HepG2 (cell line): ENCODE measurements around the gene STPG4. TPM values are rescaled to one million over a fixed set of nuclear protein-coding genes. Genes with fewer than 3 reads are reported as not detected.
A peak's percentile ranks its signal among the peaks of the same experiment; 100 is the strongest.

Experiments
- CENPBD1 ChIP-seq: sonication (generic); formaldehyde crosslinking; IDR thresholded peaks from 2 replicates; pipeline ENCODE4 v1.8.0; 2022; ENCODE audit warnings: missing genetic modification reagents, low read depth, mild to moderate bottlenecking, borderline replicate concordance
- FOXK1 ChIP-seq: sonication (generic); formaldehyde crosslinking; IDR thresholded peaks from 2 replicates; pipeline ENCODE4 v1.4.0; 2020; ENCODE audit warnings: low read depth, missing genetic modification reagents, borderline replicate concordance
- GMEB1 ChIP-seq: sonication (generic); formaldehyde crosslinking; IDR thresholded peaks from 2 replicates; pipeline ENCODE4 v1.5.1; 2020; ENCODE audit warnings: missing genetic modification reagents, mild to moderate bottlenecking, borderline replicate concordance
- KLF11 ChIP-seq: IDR thresholded peaks from 2 replicates; pipeline ENCODE4 v1.6.1; 2016; ENCODE audit warnings: missing compliant biosample characterization
- KMT2A ChIP-seq: sonication (generic); formaldehyde crosslinking; IDR thresholded peaks from 2 replicates; pipeline ENCODE4 v1.4.0; 2020; ENCODE audit warnings: missing genetic modification reagents
- NFRKB ChIP-seq: fragments of 450-650 bp; IDR thresholded peaks from 2 replicates; pipeline ENCODE4 v1.6.1; 2017
- REPIN1 ChIP-seq: sonication (generic); formaldehyde crosslinking; IDR thresholded peaks from 2 replicates; pipeline ENCODE4 v1.8.0; 2022; ENCODE audit warnings: missing genetic modification reagents, low read depth, mild to moderate bottlenecking, borderline replicate concordance
- SETDB1 ChIP-seq: sonication (generic); formaldehyde crosslinking; IDR thresholded peaks from 2 replicates; pipeline ENCODE4 v1.5.1; 2020; ENCODE audit warnings: missing genetic modification reagents, mild to moderate bottlenecking, borderline replicate concordance
- ZBTB1 ChIP-seq: sonication (generic); formaldehyde crosslinking; IDR thresholded peaks from 2 replicates; pipeline ENCODE4 v1.4.0; 2020; ENCODE audit warnings: missing genetic modification reagents, borderline replicate concordance
- ZKSCAN5 ChIP-seq: sonication (generic); formaldehyde crosslinking; IDR thresholded peaks from 2 replicates; pipeline ENCODE4 v1.5.1; 2020; ENCODE audit warnings: mild to moderate bottlenecking, missing genetic modification reagents
- ZNF230 ChIP-seq: sonication (generic); formaldehyde crosslinking; IDR thresholded peaks from 2 replicates; pipeline ENCODE4 v1.4.0; 2020; ENCODE audit warnings: mild to moderate bottlenecking, missing genetic modification reagents
- ZNF354B ChIP-seq: sonication (generic); formaldehyde crosslinking; IDR thresholded peaks from 2 replicates; pipeline ENCODE4 v1.8.0; 2022; ENCODE audit warnings: mild to moderate bottlenecking, missing genetic modification reagents
- polyA plus RNA-seq, 8 experiments: library from polyadenylated mRNA; depleted of rRNA in 3 of 8; stranded (reverse) in 7 of 8; unstranded in 1 of 8; fragments of >200 nt; fragmentation: Illumina TruSeq in 4 of 8; extraction: Trizol in 4 of 8; gene quantifications; 2 replicates each; pipeline versions ENCODE4 v1.2.1 to v1.2.3, GENCODE V29; 2011 to 2016; ENCODE audit warnings: low read depth in 4 of 8, missing spikeins in 1 of 8, mixed read lengths in 1 of 8; ENCODE audit not compliant: insufficient read depth in 1 of 8
- total RNA-seq, 5 experiments: library from RNA; depleted of rRNA; stranded (reverse); fragments of >200 nt; fragmentation: Illumina TruSeq; extraction: Trizol; gene quantifications; 2 replicates each; pipeline ENCODE4 v1.2.3, GENCODE V29; 2016; ENCODE audit warnings: low read depth in 1 of 5
- TF ChIP-seq, protein P1 (sequence below): sonication (generic); formaldehyde crosslinking; IDR thresholded peaks from 2 replicates; pipeline ENCODE4 v1.4.0; 2020; ENCODE audit warnings: missing genetic modification reagents
- TF ChIP-seq, protein P2 (sequence below): sonication (generic); formaldehyde crosslinking; IDR thresholded peaks from 2 replicates; pipeline ENCODE4 v1.4.0; 2020; ENCODE audit warnings: missing genetic modification reagents
- TF ChIP-seq, protein P3 (sequence below): IDR thresholded peaks from 2 replicates; pipeline ENCODE4 v1.6.1; 2016; ENCODE audit warnings: low read depth, missing genetic modification reagents, missing compliant biosample characterization
- TF ChIP-seq, protein P4 (sequence below), 2 experiments: fragments of 450-650 bp in 1 of 2; sonication (generic) in 1 of 2; formaldehyde crosslinking; IDR thresholded peaks; 2 replicates each; pipeline versions ENCODE4 v1.5.0 to v1.8.0; 2020 to 2022; ENCODE audit warnings: mild to moderate bottlenecking in 1 of 2, missing genetic modification reagents in 1 of 2

STPG4 gene
- total and polyA plus RNA-seq, 2 of the 13 experiments (the other 11 are each of a cell fraction or from before 2014, with no cell fraction given): 0.11 to 0.15 TPM

- TF ChIP-seq KMT2A (CRISPR knock-in tag): no peak
- no peak for TF ChIP-seq CENPBD1
- TF ChIP-seq ZBTB1: no peak
- TF ChIP-seq REPIN1 (CRISPR knock-in tag): peak; percentile 88
- TF ChIP-seq NFRKB: no peak
- TF ChIP-seq, protein P1, sequence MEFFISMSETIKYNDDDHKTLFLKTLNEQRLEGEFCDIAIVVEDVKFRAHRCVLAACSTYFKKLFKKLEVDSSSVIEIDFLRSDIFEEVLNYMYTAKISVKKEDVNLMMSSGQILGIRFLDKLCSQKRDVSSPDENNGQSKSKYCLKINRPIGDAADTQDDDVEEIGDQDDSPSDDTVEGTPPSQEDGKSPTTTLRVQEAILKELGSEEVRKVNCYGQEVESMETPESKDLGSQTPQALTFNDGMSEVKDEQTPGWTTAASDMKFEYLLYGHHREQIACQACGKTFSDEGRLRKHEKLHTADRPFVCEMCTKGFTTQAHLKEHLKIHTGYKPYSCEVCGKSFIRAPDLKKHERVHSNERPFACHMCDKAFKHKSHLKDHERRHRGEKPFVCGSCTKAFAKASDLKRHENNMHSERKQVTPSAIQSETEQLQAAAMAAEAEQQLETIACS (CRISPR knock-in tag): no peak
- TF ChIP-seq, protein P2, sequence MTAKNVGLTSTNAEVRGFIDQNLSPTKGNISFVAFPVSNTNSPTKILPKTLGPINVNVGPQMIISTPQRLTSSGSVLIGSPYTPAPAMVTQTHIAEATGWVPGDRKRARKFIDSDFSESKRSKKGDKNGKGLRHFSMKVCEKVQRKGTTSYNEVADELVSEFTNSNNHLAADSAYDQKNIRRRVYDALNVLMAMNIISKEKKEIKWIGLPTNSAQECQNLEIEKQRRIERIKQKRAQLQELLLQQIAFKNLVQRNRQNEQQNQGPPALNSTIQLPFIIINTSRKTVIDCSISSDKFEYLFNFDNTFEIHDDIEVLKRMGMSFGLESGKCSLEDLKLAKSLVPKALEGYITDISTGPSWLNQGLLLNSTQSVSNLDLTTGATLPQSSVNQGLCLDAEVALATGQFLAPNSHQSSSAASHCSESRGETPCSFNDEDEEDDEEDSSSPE (CRISPR knock-in tag): peak; percentile 42; the same call in 1 of the 2 replicates
- no peak for TF ChIP-seq GMEB1
- no peak for TF ChIP-seq ZKSCAN5 (CRISPR knock-in tag)
- TF ChIP-seq KLF11 (CRISPR knock-in tag): 0 out of 2 replicates have a peak, but pooled peaks have one; percentile 69
- TF ChIP-seq, protein P3, sequence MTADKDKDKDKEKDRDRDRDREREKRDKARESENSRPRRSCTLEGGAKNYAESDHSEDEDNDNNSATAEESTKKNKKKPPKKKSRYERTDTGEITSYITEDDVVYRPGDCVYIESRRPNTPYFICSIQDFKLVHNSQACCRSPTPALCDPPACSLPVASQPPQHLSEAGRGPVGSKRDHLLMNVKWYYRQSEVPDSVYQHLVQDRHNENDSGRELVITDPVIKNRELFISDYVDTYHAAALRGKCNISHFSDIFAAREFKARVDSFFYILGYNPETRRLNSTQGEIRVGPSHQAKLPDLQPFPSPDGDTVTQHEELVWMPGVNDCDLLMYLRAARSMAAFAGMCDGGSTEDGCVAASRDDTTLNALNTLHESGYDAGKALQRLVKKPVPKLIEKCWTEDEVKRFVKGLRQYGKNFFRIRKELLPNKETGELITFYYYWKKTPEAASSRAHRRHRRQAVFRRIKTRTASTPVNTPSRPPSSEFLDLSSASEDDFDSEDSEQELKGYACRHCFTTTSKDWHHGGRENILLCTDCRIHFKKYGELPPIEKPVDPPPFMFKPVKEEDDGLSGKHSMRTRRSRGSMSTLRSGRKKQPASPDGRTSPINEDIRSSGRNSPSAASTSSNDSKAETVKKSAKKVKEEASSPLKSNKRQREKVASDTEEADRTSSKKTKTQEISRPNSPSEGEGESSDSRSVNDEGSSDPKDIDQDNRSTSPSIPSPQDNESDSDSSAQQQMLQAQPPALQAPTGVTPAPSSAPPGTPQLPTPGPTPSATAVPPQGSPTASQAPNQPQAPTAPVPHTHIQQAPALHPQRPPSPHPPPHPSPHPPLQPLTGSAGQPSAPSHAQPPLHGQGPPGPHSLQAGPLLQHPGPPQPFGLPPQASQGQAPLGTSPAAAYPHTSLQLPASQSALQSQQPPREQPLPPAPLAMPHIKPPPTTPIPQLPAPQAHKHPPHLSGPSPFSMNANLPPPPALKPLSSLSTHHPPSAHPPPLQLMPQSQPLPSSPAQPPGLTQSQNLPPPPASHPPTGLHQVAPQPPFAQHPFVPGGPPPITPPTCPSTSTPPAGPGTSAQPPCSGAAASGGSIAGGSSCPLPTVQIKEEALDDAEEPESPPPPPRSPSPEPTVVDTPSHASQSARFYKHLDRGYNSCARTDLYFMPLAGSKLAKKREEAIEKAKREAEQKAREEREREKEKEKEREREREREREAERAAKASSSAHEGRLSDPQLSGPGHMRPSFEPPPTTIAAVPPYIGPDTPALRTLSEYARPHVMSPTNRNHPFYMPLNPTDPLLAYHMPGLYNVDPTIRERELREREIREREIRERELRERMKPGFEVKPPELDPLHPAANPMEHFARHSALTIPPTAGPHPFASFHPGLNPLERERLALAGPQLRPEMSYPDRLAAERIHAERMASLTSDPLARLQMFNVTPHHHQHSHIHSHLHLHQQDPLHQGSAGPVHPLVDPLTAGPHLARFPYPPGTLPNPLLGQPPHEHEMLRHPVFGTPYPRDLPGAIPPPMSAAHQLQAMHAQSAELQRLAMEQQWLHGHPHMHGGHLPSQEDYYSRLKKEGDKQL (CRISPR knock-in tag): peak; percentile 93
- no peak for TF ChIP-seq SETDB1
- TF ChIP-seq, protein P4, sequence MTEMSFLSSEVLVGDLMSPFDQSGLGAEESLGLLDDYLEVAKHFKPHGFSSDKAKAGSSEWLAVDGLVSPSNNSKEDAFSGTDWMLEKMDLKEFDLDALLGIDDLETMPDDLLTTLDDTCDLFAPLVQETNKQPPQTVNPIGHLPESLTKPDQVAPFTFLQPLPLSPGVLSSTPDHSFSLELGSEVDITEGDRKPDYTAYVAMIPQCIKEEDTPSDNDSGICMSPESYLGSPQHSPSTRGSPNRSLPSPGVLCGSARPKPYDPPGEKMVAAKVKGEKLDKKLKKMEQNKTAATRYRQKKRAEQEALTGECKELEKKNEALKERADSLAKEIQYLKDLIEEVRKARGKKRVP (CRISPR knock-in tag; IDR thresholded peaks at IDR 0.05): peak in 1 of 2 experiments; percentile 85; a peak in 2 of 4 replicates
- 0 out of 2 replicates have a peak, but pooled peaks have one; percentile 66 for TF ChIP-seq ZNF230 (CRISPR knock-in tag)
- TF ChIP-seq FOXK1 (CRISPR knock-in tag): peak; percentile 93; the same call in 1 of the 2 replicates
- no peak for TF ChIP-seq ZNF354B (CRISPR knock-in tag)
Observed at GRCh38 chr2:47078541-47079482, 76.3 kb downstream of the STPG4 start (continued).
